ENCODE data around the gene IRF5.

IRF5 gene

DNA sequence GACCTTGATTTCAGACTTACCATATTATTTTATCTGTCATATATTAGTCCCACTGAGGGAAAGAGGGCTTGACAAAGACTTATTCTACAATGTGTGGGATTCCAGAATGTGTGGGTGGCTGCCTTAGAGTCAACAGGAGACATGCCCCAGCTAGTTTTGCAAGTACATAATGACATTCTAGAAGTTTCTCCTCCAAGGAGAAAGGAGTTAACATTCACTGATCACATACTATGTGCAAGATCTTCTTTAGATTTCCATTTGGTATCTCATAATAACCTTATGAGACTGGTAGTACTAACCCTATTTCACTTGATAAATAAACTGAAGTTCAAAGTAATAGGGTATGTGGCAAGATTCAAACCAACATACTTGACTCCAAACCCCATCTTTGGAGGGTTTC lies 25.2 kb downstream of the IRF5 start:
- TF ChIP-seq, protein P1, sequence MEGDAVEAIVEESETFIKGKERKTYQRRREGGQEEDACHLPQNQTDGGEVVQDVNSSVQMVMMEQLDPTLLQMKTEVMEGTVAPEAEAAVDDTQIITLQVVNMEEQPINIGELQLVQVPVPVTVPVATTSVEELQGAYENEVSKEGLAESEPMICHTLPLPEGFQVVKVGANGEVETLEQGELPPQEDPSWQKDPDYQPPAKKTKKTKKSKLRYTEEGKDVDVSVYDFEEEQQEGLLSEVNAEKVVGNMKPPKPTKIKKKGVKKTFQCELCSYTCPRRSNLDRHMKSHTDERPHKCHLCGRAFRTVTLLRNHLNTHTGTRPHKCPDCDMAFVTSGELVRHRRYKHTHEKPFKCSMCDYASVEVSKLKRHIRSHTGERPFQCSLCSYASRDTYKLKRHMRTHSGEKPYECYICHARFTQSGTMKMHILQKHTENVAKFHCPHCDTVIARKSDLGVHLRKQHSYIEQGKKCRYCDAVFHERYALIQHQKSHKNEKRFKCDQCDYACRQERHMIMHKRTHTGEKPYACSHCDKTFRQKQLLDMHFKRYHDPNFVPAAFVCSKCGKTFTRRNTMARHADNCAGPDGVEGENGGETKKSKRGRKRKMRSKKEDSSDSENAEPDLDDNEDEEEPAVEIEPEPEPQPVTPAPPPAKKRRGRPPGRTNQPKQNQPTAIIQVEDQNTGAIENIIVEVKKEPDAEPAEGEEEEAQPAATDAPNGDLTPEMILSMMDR (IDR thresholded peaks at IDR 0.05; ENCODE audit: low read depth, low read length, poor library complexity, severe bottlenecking), result no peak
- no peak for TF ChIP-seq EZH2phosphoT487 (IDR thresholded peaks at IDR 0.05; ENCODE audit: borderline replicate concordance, low read length)
- H3K36me3 ChIP-seq (ENCODE audit: control insufficient read depth, low read length), result peaks cover 83% of the 10 kb centered on the region
- no peaks in the 10 kb centered on the region for H3K79me2 ChIP-seq (ENCODE audit: control insufficient read depth, low read length)
- H3K27me3 ChIP-seq (ENCODE audit: control insufficient read depth, low read length), result no peaks in the 10 kb centered on the region
- no peaks in the 10 kb centered on the region for H3K4me1 ChIP-seq (ENCODE audit: control insufficient read depth, low read length)
- H3K4me3 ChIP-seq (ENCODE audit: low read length), result no peak overlapping the region
- no peak overlapping the region for H3K4me2 ChIP-seq (ENCODE audit: low read length)
- H3F3A ChIP-seq (ENCODE audit: control insufficient read depth, insufficient read depth), result no peaks in the 10 kb centered on the region
- no peaks in the 10 kb centered on the region for H3K9me3 ChIP-seq (ENCODE audit: control insufficient read depth, insufficient read depth, low read length)
- no peaks in the 10 kb centered on the region for H4K20me1 ChIP-seq (ENCODE audit: control insufficient read depth, insufficient read depth, low read depth, low read length)
- H3K27ac ChIP-seq (ENCODE audit: low read depth, low read length), result no peak overlapping the region
- no peaks in the 10 kb centered on the region for H3K9me2 ChIP-seq (replicated peaks; ENCODE audit: control insufficient read depth, low read length)

DNA sequence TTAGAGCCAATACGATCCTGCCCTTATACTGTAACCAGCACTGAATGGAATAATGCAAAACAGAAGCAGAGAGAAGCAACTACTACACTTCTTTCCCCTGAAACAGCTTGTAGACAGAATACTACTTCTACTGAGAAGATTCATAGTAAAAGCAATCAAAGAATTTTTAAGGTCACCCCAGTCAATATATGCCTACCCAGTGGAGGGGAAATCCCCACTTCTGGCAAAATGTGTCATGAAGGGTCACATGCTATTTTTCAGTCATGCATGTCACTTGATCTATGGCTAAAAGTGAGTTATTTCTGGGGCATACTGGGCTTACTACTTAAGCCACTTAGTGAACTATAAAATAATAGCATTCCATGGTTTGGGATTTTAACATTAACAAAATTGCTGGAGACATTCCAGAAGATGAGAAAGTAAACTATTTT lies 25.6 kb downstream of the IRF5 start:
- no peak for TF ChIP-seq EZH2phosphoT487 (IDR thresholded peaks at IDR 0.05; ENCODE audit: borderline replicate concordance, low read length)
- TF ChIP-seq, protein P1 (IDR thresholded peaks at IDR 0.05; ENCODE audit: low read depth, low read length, poor library complexity, severe bottlenecking), result no peak
- H3K27ac ChIP-seq (ENCODE audit: low read depth, low read length), result no peak overlapping the region

DNA sequence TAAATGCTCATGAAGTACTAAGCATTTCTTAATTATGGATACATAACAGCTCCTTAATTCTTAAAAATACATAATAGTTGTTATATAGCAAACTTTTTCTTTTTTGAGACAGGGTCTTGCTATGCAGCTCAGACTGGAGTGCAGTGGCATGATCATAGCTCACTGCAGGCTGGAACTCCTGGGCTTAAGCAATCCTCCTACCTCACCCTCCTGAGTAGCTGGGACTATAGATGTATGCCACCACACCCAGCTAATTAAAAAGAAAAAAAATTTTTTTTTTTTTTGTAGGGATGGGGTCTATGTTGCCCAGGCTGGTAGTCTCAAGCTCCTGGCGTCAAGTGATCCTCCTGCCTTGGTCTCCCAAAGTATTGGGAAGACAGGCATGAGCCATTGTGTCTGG lies 30.9 kb downstream of the IRF5 start:
- TF ChIP-seq, protein P1 (IDR thresholded peaks at IDR 0.05; ENCODE audit: low read depth, low read length, poor library complexity, severe bottlenecking), result no peak
- no peak for TF ChIP-seq EZH2phosphoT487 (IDR thresholded peaks at IDR 0.05; ENCODE audit: borderline replicate concordance, low read length)
- no peaks in the 10 kb centered on the region for H3K9me3 ChIP-seq (ENCODE audit: control insufficient read depth, insufficient read depth, low read length)
- H3K27ac ChIP-seq (ENCODE audit: low read depth, low read length), result no peak overlapping the region
- H3K27me3 ChIP-seq (ENCODE audit: control insufficient read depth, low read length), result no peaks in the 10 kb centered on the region
- H3K4me3 ChIP-seq (ENCODE audit: low read length), result no peak overlapping the region
- H3K4me1 ChIP-seq (ENCODE audit: control insufficient read depth, low read length), result no peaks in the 10 kb centered on the region
- H4K20me1 ChIP-seq (ENCODE audit: control insufficient read depth, insufficient read depth, low read depth, low read length), result no peaks in the 10 kb centered on the region
- H3K36me3 ChIP-seq (ENCODE audit: control insufficient read depth, low read length), result peaks cover 88% of the 10 kb centered on the region
- no peaks in the 10 kb centered on the region for H3F3A ChIP-seq (ENCODE audit: control insufficient read depth, insufficient read depth)
- no peak overlapping the region for H3K4me2 ChIP-seq (ENCODE audit: low read length)
- no peaks in the 10 kb centered on the region for H3K9me2 ChIP-seq (replicated peaks; ENCODE audit: control insufficient read depth, low read length)
- no peaks in the 10 kb centered on the region for H3K79me2 ChIP-seq (ENCODE audit: control insufficient read depth, low read length)

More for the DNA sequence above, 25.6 kb downstream of the IRF5 start:
- Histone ChIP-seq H3K4me3 (ENCODE audit: low read length) (no peak overlapping the region), H3K9me3 (ENCODE audit: control insufficient read depth, insufficient read depth, low read length) (no peaks in the 10 kb centered on the region), H3K4me2 (ENCODE audit: low read length) (no peak overlapping the region), H3K4me1 (ENCODE audit: control insufficient read depth, low read length) (no peaks in the 10 kb centered on the region), H3F3A (ENCODE audit: control insufficient read depth, insufficient read depth) (no peaks in the 10 kb centered on the region), H3K79me2 (ENCODE audit: control insufficient read depth, low read length) (no peaks in the 10 kb centered on the region), H4K20me1 (ENCODE audit: control insufficient read depth, insufficient read depth, low read depth, low read length) (no peaks in the 10 kb centered on the region), H3K9me2 (replicated peaks; ENCODE audit: control insufficient read depth, low read length) (no peaks in the 10 kb centered on the region), H3K36me3 (ENCODE audit: control insufficient read depth, low read length) (peaks cover 84% of the 10 kb centered on the region), H3K27me3 (ENCODE audit: control insufficient read depth, low read length) (no peaks in the 10 kb centered on the region)
